RCC 7860 (cell line): ENCODE measurements around the gene HOXC12.

Source experiments
- DNase-seq: peaks from one replicate; pipeline ENCODE4 v3.0.0-alpha.2; 2015; ENCODE audit warnings: low spot score
- FAIRE-seq: peaks from 2 replicates; lab custom pipeline; 2012; peaks lifted over from hg19 to GRCh38; lab: Jason Lieb, UNC

HOXC12 gene

GRCh38 chr12:53955776-53956250 lies 1.1 kb downstream of the HOXC12 start:
- DNase-seq (no peak), FAIRE-seq (no peak)

GRCh38 chr12:53956251-53956887 lies 1.7 kb downstream of the HOXC12 start:
- DNase-seq: no peak
- no peak for FAIRE-seq

- DNase-seq (no peak), FAIRE-seq (no peak)
Observed at GRCh38 chr12:53956914-53957536, 2.3 kb downstream of the HOXC12 start.

GRCh38 chr12:53958128-53958527 lies 3.4 kb downstream of the HOXC12 start:
- FAIRE-seq (no peak), DNase-seq (no peak)

- FAIRE-seq: no peak
- no peak for DNase-seq
Observed at GRCh38 chr12:53959314-53959713, 4.6 kb downstream of the HOXC12 start.

GRCh38 chr12:53960187-53961024 lies 5.7 kb downstream of the HOXC12 start:
- DNase-seq: no peak
- no peak for FAIRE-seq

- DNase-seq (no peak), FAIRE-seq (no peak)
Observed at GRCh38 chr12:53961025-53961761, 6.5 kb downstream of the HOXC12 start.

- DNase-seq (no peak), FAIRE-seq (no peak)
Observed at GRCh38 chr12:53963005-53963404, 8.3 kb downstream of the HOXC12 start.

GRCh38 chr12:53963434-53964314 lies 9.0 kb downstream of the HOXC12 start:
- DNase-seq (no peak), FAIRE-seq (no peak)

- DNase-seq (no peak), FAIRE-seq (no peak)
Observed at GRCh38 chr12:53964315-53964713, 9.6 kb downstream of the HOXC12 start.

- DNase-seq (no peak), FAIRE-seq (no peak)
Observed at GRCh38 chr12:53965281-53966084, 10.8 kb downstream of the HOXC12 start.

GRCh38 chr12:53966085-53966384 lies 11.3 kb downstream of the HOXC12 start:
- FAIRE-seq: no peak
- DNase-seq: no peak

GRCh38 chr12:53966385-53967133 lies 11.9 kb downstream of the HOXC12 start:
- FAIRE-seq (no peak), DNase-seq (no peak)

GRCh38 chr12:53967421-53967925 lies 12.8 kb downstream of the HOXC12 start:
- no peak for DNase-seq
- no peak for FAIRE-seq

GRCh38 chr12:53968214-53969127 lies 13.8 kb downstream of the HOXC12 start:
- DNase-seq: no peak
- FAIRE-seq: no peak

GRCh38 chr12:53969588-53970259 lies 15.0 kb downstream of the HOXC12 start:
- DNase-seq (no peak), FAIRE-seq (no peak)

- no peak for DNase-seq
- FAIRE-seq: no peak
Observed at GRCh38 chr12:53970451-53970850, 15.7 kb downstream of the HOXC12 start.
